Measurements from ENCODE around the gene PRKCE.

The PRKCE gene

GRCh38 chr2:45984896-45985473, 333.5 kb downstream of the PRKCE start:
- H3K4me3 Mint-ChIP-seq = no peak overlapping the region

GRCh38 chr2:45986509-45986908, 335.0 kb downstream of the PRKCE start:
- H3K9me3 Mint-ChIP-seq = no peaks in the 10 kb centered on the region
- H3K4me3 Mint-ChIP-seq = no peak overlapping the region
- H3K27me3 Mint-ChIP-seq = no peaks in the 10 kb centered on the region
- H3K27ac Mint-ChIP-seq = no peak overlapping the region
- no peaks in the 10 kb centered on the region for H3K4me1 Mint-ChIP-seq
- ATAC-seq (no peak), DNase-seq (no peak)

More at GRCh38 chr2:45984896-45985473, 333.5 kb downstream of the PRKCE start:
- H3K9me3 Mint-ChIP-seq = no peaks in the 10 kb centered on the region
- H3K27ac Mint-ChIP-seq = no peak overlapping the region
- DNase-seq (no peak), ATAC-seq (no peak)
- H3K27me3 Mint-ChIP-seq = no peaks in the 10 kb centered on the region
- H3K4me1 Mint-ChIP-seq = no peaks in the 10 kb centered on the region

- Mint-ChIP-seq H3K4me3 (no peak overlapping the region), H3K27ac (no peak overlapping the region), H3K4me1 (no peaks in the 10 kb centered on the region), H3K9me3 (no peaks in the 10 kb centered on the region), H3K27me3 (no peaks in the 10 kb centered on the region)
- ATAC-seq (no peak), DNase-seq (no peak)
Measured at GRCh38 chr2:45987856-45988255, 336.4 kb downstream of the PRKCE start.

- ATAC-seq (no peak), DNase-seq (no peak)
- no peaks in the 10 kb centered on the region for H3K9me3 Mint-ChIP-seq
- H3K27ac Mint-ChIP-seq = no peak overlapping the region
- H3K27me3 Mint-ChIP-seq = no peaks in the 10 kb centered on the region
- H3K4me1 Mint-ChIP-seq = peaks cover 8% of the 10 kb centered on the region
- H3K4me3 Mint-ChIP-seq = no peak overlapping the region
Measured at GRCh38 chr2:45988879-45989278, 337.4 kb downstream of the PRKCE start.

- no peak for ATAC-seq
- Mint-ChIP-seq H3K27me3 (no peaks in the 10 kb centered on the region), H3K4me3 (no peak overlapping the region)
Measured at GRCh38 chr2:45990131-45990530, 338.7 kb downstream of the PRKCE start.

GRCh38 chr2:45992021-45992740, 340.7 kb downstream of the PRKCE start:
- no peak overlapping the region for H3K4me3 Mint-ChIP-seq
- DNase-seq (no peak), ATAC-seq (no peak)
- no peaks in the 10 kb centered on the region for H3K27me3 Mint-ChIP-seq
- peaks cover 12% of the 10 kb centered on the region for H3K4me1 Mint-ChIP-seq
- no peaks in the 10 kb centered on the region for H3K9me3 Mint-ChIP-seq
- H3K27ac Mint-ChIP-seq = no peak overlapping the region

More at GRCh38 chr2:45990131-45990530, 338.7 kb downstream of the PRKCE start:
- H3K27ac Mint-ChIP-seq = no peak overlapping the region
- DNase-seq = no peak
- no peaks in the 10 kb centered on the region for H3K9me3 Mint-ChIP-seq
- peaks cover 12% of the 10 kb centered on the region for H3K4me1 Mint-ChIP-seq

- H3K9me3 Mint-ChIP-seq = no peaks in the 10 kb centered on the region
- DNase-seq (no peak), ATAC-seq (no peak)
- no peak overlapping the region for H3K4me3 Mint-ChIP-seq
- H3K27me3 Mint-ChIP-seq = no peaks in the 10 kb centered on the region
- peaks cover 12% of the 10 kb centered on the region for H3K4me1 Mint-ChIP-seq
- no peak overlapping the region for H3K27ac Mint-ChIP-seq
Measured at GRCh38 chr2:45992741-45993475, 341.4 kb downstream of the PRKCE start.

- DNase-seq (peak; percentile 55 to 57), ATAC-seq (peak; percentile 78)
- no peaks in the 10 kb centered on the region for H3K27me3 Mint-ChIP-seq
- H3K27ac Mint-ChIP-seq = peak overlapping the region; percentile 12 to 23
- H3K9me3 Mint-ChIP-seq = no peaks in the 10 kb centered on the region
- H3K4me1 Mint-ChIP-seq = peaks cover 12% of the 10 kb centered on the region
- H3K4me3 Mint-ChIP-seq = no peak overlapping the region
Measured at GRCh38 chr2:45993476-45993991, 342.1 kb downstream of the PRKCE start.

- DNase-seq (no peak), ATAC-seq (no peak)
- Mint-ChIP-seq H3K9me3 (no peaks in the 10 kb centered on the region), H3K27ac (peak overlapping the region in 1 of 2 donors; percentile 23), H3K4me1 (peaks cover 12% of the 10 kb centered on the region), H3K4me3 (no peak overlapping the region), H3K27me3 (no peaks in the 10 kb centered on the region)
Measured at GRCh38 chr2:45994060-45994459, 342.6 kb downstream of the PRKCE start.

GRCh38 chr2:46000660-46001059, 349.2 kb downstream of the PRKCE start:
- Mint-ChIP-seq H3K9me3 (no peaks in the 10 kb centered on the region), H3K27me3 (no peaks in the 10 kb centered on the region), H3K4me3 (no peak overlapping the region), H3K4me1 (no peaks in the 10 kb centered on the region), H3K27ac (peak overlapping the region in 1 of 2 donors; percentile 11)
- DNase-seq (no peak), ATAC-seq (no peak)

GRCh38 chr2:46001290-46001689, 349.8 kb downstream of the PRKCE start:
- no peak overlapping the region for H3K27ac Mint-ChIP-seq
- DNase-seq = no peak
- no peak for ATAC-seq
- H3K4me3 Mint-ChIP-seq = no peak overlapping the region
- H3K4me1 Mint-ChIP-seq = no peaks in the 10 kb centered on the region
- H3K27me3 Mint-ChIP-seq = no peaks in the 10 kb centered on the region
- no peaks in the 10 kb centered on the region for H3K9me3 Mint-ChIP-seq

- Mint-ChIP-seq H3K27ac (no peak overlapping the region), H3K27me3 (no peaks in the 10 kb centered on the region), H3K4me1 (no peaks in the 10 kb centered on the region), H3K4me3 (no peak overlapping the region), H3K9me3 (no peaks in the 10 kb centered on the region)
- no peak for ATAC-seq
- DNase-seq = no peak
Measured at GRCh38 chr2:46001741-46002506, 350.4 kb downstream of the PRKCE start.

- Mint-ChIP-seq H3K4me3 (no peak overlapping the region), H3K9me3 (no peaks in the 10 kb centered on the region), H3K4me1 (no peaks in the 10 kb centered on the region), H3K27me3 (no peaks in the 10 kb centered on the region), H3K27ac (no peak overlapping the region)
- ATAC-seq (no peak), DNase-seq (no peak)
Measured at GRCh38 chr2:46002507-46002883, 351.0 kb downstream of the PRKCE start.

GRCh38 chr2:46002947-46003346, 351.5 kb downstream of the PRKCE start:
- Mint-ChIP-seq H3K27ac (peak overlapping the region in 1 of 2 donors; percentile 89), H3K4me1 (no peaks in the 10 kb centered on the region), H3K9me3 (no peaks in the 10 kb centered on the region), H3K27me3 (no peaks in the 10 kb centered on the region), H3K4me3 (no peak overlapping the region)
- ATAC-seq = no peak
- DNase-seq = no peak

- DNase-seq = no peak
- Mint-ChIP-seq H3K27ac (no peak overlapping the region), H3K4me1 (no peaks in the 10 kb centered on the region), H3K4me3 (no peak overlapping the region), H3K9me3 (no peaks in the 10 kb centered on the region), H3K27me3 (no peaks in the 10 kb centered on the region)
- ATAC-seq = no peak
Measured at GRCh38 chr2:46003903-46004473, 352.5 kb downstream of the PRKCE start.
